Bronchial epithelial cell (primary cell): ENCODE data around the gene IFITM10. TPM values are rescaled to one million over a fixed set of nuclear protein-coding genes. Genes with fewer than 3 reads are reported as not detected.

ENCODE experiments used
- DNase-seq: peaks from one replicate; pipeline ENCODE4 v3.0.0-alpha.2; 2010; ENCODE audit warnings: low read depth
- FAIRE-seq: peaks from 2 replicates; lab custom pipeline; 2011; peaks lifted over from hg19 to GRCh38; lab: Jason Lieb, UNC
- H3K27me3 ChIP-seq: 2 replicates; pipeline ENCODE4 v1.5.1; 2011; ENCODE audit warnings: low read length; ENCODE audit not compliant: control insufficient read depth, insufficient read depth
- H3K36me3 ChIP-seq: 2 replicates; pipeline ENCODE4 v1.5.1; 2011; ENCODE audit warnings: low read length; ENCODE audit not compliant: control insufficient read depth, insufficient read depth
- H3K4me3 ChIP-seq: 2 replicates; pipeline ENCODE4 v1.5.1; 2011; ENCODE audit warnings: mild to moderate bottlenecking, low read depth, low read length, control low read depth
- CTCF ChIP-seq: IDR thresholded peaks from 2 replicates; pipeline ENCODE4 v1.5.1; 2011; ENCODE audit warnings: mild to moderate bottlenecking, moderate library complexity, low read length, control low read depth, inconsistent platforms; ENCODE audit not compliant: insufficient read depth, severe bottlenecking
- total RNA-seq: library from RNA; depleted of rRNA; stranded (reverse); fragments of >200 nt; gene quantifications from 2 replicates; pipeline ENCODE4 v1.2.1, GENCODE V29; 2014

The IFITM10 gene
- total RNA-seq, 1 donor from 2014 or later: 1.3 TPM

- H3K36me3 ChIP-seq: peaks cover 42% of the 10 kb centered on the region
- FAIRE-seq (no peak), DNase-seq (no peak)
- H3K27me3 ChIP-seq: no peaks in the 10 kb centered on the region
- H3K4me3 ChIP-seq: no peak overlapping the region
- TF ChIP-seq CTCF: no peak
Measured at GRCh38 chr11:1753929-1754305, 3.5 kb upstream of the IFITM10 start.

- Histone ChIP-seq H3K36me3 (peaks cover 38% of the 10 kb centered on the region), H3K4me3 (no peak overlapping the region), H3K27me3 (no peaks in the 10 kb centered on the region)
- no peak for TF ChIP-seq CTCF
- no peak for DNase-seq
- no peak for FAIRE-seq
Measured at GRCh38 chr11:1753229-1753928, 3.0 kb upstream of the IFITM10 start.

GRCh38 chr11:1752907-1753228 is 2.5 kb upstream of the IFITM10 start:
- Histone ChIP-seq H3K27me3 (no peaks in the 10 kb centered on the region), H3K4me3 (no peak overlapping the region), H3K36me3 (peaks cover 38% of the 10 kb centered on the region)
- FAIRE-seq (no peak), DNase-seq (no peak)
- TF ChIP-seq CTCF: no peak

- H3K36me3 ChIP-seq: peaks cover 36% of the 10 kb centered on the region
- no peaks in the 10 kb centered on the region for H3K27me3 ChIP-seq
- TF ChIP-seq CTCF: no peak
- no peak overlapping the region for H3K4me3 ChIP-seq
- FAIRE-seq (no peak), DNase-seq (no peak)
Measured at GRCh38 chr11:1751999-1752906, 1.9 kb upstream of the IFITM10 start.

- Histone ChIP-seq H3K36me3 (peaks cover 30% of the 10 kb centered on the region), H3K4me3 (no peak overlapping the region), H3K27me3 (no peaks in the 10 kb centered on the region)
- FAIRE-seq (no peak), DNase-seq (no peak)
- TF ChIP-seq CTCF: no peak
Measured at GRCh38 chr11:1751531-1751921, 1.1 kb upstream of the IFITM10 start.
